ENCODE measurements around the gene LCMT1. TPM values are rescaled to one million over a fixed set of nuclear protein-coding genes. Genes with fewer than 3 reads are reported as not detected.

LCMT1 gene
- total and polyA plus RNA-seq, 9 donors: 29.4 to 58.9 (median 38.3) TPM

DNA sequence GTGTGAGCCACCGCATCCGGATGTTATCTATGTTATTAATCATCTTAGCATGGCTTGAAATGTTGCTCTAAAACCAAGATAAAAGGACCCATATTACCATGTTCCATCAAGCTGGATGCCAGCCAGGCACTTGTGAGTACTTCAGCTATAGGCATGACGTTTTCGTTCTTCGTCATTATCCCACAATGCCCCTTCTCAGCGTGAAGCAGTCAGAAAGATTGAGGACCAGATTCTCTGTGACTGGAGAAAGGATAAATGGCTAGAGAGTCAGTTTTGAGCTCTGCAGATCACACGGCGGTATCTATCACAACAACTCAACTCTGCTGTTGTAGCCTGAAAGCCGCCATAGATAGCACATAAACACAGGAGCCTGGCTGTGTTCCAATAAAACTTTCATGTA, 29.8 kb upstream of the LCMT1 start:
- H3K27me3 ChIP-seq: no peaks in the 10 kb centered on the region
- intact Hi-C loops (cut with DNase I): no loop called here
- TF ChIP-seq EP300 (IDR thresholded peaks at IDR 0.05): no peak
- TF ChIP-seq POLR2A (IDR thresholded peaks at IDR 0.05): no peak
- TF ChIP-seq CTCF (IDR thresholded peaks at IDR 0.05): no peak
- no peaks in the 10 kb centered on the region for H3K9me3 ChIP-seq
- DNase-seq: no peak
- no peak overlapping the region for H3K4me3 ChIP-seq
- H3K36me3 ChIP-seq: no peaks in the 10 kb centered on the region
- H3K4me1 ChIP-seq (ENCODE audit: insufficient read depth): no peaks in the 10 kb centered on the region
- WGBS, 3 donors: 90 to 92% (median 90%) methylated on average over 9 of the region's 9 CpGs
- H3K27ac ChIP-seq: no peak overlapping the region

DNA sequence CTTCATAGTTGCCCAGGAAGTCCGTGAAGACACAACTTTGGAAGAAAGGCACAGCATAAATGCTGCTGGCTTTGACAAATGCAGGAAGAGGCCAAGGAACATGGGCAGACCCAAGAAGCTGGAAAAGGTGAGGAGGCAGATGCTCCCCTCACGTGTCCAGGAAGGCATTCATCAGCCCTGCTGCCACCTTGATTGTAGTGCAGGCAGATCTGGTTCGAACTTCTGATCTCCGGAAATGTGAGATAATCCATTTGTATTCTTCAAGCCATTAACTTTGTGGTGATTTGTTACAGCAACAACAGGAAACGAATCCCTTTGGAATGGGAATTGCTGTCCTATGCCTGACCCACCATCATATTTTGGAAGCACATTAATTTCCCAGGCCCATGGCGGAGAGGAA, 28.5 kb upstream of the LCMT1 start:
- Histone ChIP-seq H3K27me3 (no peaks in the 10 kb centered on the region), H3K4me1 (ENCODE audit: insufficient read depth) (no peaks in the 10 kb centered on the region), H3K4me3 (no peak overlapping the region), H3K36me3 (no peaks in the 10 kb centered on the region), H3K27ac (no peak overlapping the region), H3K9me3 (no peaks in the 10 kb centered on the region)
- WGBS, 3 donors: 79 to 89% (median 81%) methylated on average over 6 of the region's 6 CpGs
- intact Hi-C loops (cut with DNase I): no loop called here
- no peak for DNase-seq
- TF ChIP-seq CTCF (IDR thresholded peaks at IDR 0.05) (no peak), POLR2A (IDR thresholded peaks at IDR 0.05) (no peak), EP300 (IDR thresholded peaks at IDR 0.05) (no peak)

DNA sequence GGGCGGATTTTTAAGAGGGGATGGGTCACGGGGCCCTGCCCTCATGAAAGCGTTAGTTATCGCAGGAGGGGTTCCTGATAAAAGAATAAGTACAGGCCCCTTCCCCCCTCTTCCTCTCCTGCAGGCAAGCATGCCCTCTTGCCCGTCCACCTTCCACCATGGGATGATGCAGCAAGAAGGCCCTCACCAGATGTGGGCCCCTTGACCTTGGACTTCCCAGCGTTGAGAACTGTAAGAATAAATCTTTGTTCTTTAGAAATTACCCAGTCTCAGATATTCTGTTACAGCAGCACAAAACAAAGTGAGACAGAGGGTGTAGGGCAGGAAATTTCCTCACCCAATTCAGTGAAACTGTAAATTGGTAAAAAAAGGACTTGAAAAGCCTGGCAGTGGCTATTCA, 27.8 kb upstream of the LCMT1 start:
- no peaks in the 10 kb centered on the region for H3K9me3 ChIP-seq
- H3K27me3 ChIP-seq: no peaks in the 10 kb centered on the region
- H3K4me1 ChIP-seq (ENCODE audit: insufficient read depth): no peaks in the 10 kb centered on the region
- intact Hi-C loops (cut with DNase I): no loop called here
- no peaks in the 10 kb centered on the region for H3K36me3 ChIP-seq
- TF ChIP-seq CTCF (IDR thresholded peaks at IDR 0.05): no peak
- no peak for TF ChIP-seq EP300 (IDR thresholded peaks at IDR 0.05)
- TF ChIP-seq POLR2A (IDR thresholded peaks at IDR 0.05): no peak
- H3K4me3 ChIP-seq: no peak overlapping the region
- no peak for DNase-seq
- 57 to 71% (median 63%) methylated on average over 6 of the region's 6 CpGs for WGBS, 3 donors
- H3K27ac ChIP-seq: no peak overlapping the region

DNA sequence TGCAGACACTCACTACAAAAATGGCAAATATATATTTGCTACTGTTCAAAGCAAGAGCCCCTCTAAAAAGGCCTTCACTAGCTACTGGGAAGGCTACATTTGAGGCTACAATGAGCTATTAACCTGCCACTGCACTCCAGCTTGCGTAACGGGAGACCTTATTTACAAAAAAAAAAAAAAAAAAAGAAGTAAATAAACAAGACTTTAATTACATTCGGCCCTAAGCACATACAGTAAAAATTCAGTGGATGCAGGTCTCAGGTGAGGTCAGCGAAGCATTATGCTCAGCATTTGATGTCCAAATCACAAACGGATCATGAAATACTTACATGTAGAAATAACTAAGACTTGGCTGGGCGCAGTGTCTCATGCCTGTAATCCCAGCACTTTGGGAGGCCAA, 26.7 kb upstream of the LCMT1 start:
- DNase-seq: no peak
- no peak overlapping the region for H3K4me3 ChIP-seq
- no peak overlapping the region for H3K27ac ChIP-seq
- intact Hi-C loops (cut with DNase I): no loop called here
- no peaks in the 10 kb centered on the region for H3K27me3 ChIP-seq
- no peaks in the 10 kb centered on the region for H3K9me3 ChIP-seq
- WGBS, 3 donors: 70 to 73% (median 72%) methylated on average over 6 of the region's 6 CpGs
- H3K4me1 ChIP-seq (ENCODE audit: insufficient read depth): no peaks in the 10 kb centered on the region
- H3K36me3 ChIP-seq: no peaks in the 10 kb centered on the region
- TF ChIP-seq EP300 (IDR thresholded peaks at IDR 0.05): no peak
- TF ChIP-seq CTCF (IDR thresholded peaks at IDR 0.05): no peak
- TF ChIP-seq POLR2A (IDR thresholded peaks at IDR 0.05): no peak

DNA sequence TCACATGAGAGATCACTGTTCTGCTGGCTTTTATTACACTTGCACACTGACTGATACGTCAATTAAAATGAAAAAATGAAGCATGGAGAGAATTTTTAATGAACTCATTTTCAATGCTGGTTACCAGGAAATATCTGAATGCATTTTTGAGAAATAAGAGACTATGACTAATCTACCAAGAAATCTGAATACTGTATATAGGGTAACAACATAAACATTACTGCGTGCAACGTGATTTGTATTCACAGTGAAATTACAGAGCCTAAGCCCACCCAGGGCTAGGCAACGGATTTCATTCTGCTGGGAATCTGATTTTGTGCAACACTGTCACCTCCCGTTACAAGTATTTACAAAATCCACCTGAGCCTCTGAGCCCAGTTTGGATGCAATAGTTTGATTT, 23.8 kb upstream of the LCMT1 start:
- 69 to 81% (median 72%) methylated on average over 5 of the region's 5 CpGs for WGBS, 3 donors
- intact Hi-C loops (cut with DNase I): no loop called here
- no peak for DNase-seq

More for the DNA sequence above, 23.8 kb upstream of the LCMT1 start:
- Histone ChIP-seq H3K4me3 (no peak overlapping the region), H3K27me3 (no peaks in the 10 kb centered on the region), H3K36me3 (no peaks in the 10 kb centered on the region), H3K4me1 (ENCODE audit: insufficient read depth) (no peaks in the 10 kb centered on the region), H3K27ac (no peak overlapping the region), H3K9me3 (no peaks in the 10 kb centered on the region)
- TF ChIP-seq POLR2A (IDR thresholded peaks at IDR 0.05) (no peak), CTCF (IDR thresholded peaks at IDR 0.05) (no peak), EP300 (IDR thresholded peaks at IDR 0.05) (no peak)

All from ovary (tissue), 9 donors.